AG08395 (cell line): ENCODE measurements around the gene SECTM1.
"Not testable (repeated sequence)": the region's sequence is repeated elsewhere in the genome, so short reads cannot be mapped to it uniquely, and the experiment has no call there.

Experiments
- DNase-seq: peaks from one replicate; pipeline ENCODE4 v3.0.0; 2012; ENCODE audit warnings: mixed read lengths, low spot score

SECTM1 gene

GRCh38 chr17:82347994-82348393 is 14.4 kb upstream of the SECTM1 start:
- not testable (repeated sequence) for DNase-seq

- no peak for DNase-seq
These were observed 13.1 kb upstream of the SECTM1 start for GRCh38 chr17:82346342-82347300.

GRCh38 chr17:82345151-82345976 is 11.8 kb upstream of the SECTM1 start:
- no peak for DNase-seq

GRCh38 chr17:82344175-82344907 is 10.8 kb upstream of the SECTM1 start:
- DNase-seq = no peak

GRCh38 chr17:82343560-82343959 is 10.0 kb upstream of the SECTM1 start:
- DNase-seq = no peak

GRCh38 chr17:82342361-82343079 is 9.0 kb upstream of the SECTM1 start:
- no peak for DNase-seq

- DNase-seq = no peak
These were observed 6.3 kb upstream of the SECTM1 start for GRCh38 chr17:82339634-82340580.

GRCh38 chr17:82338858-82339633 is 5.5 kb upstream of the SECTM1 start:
- DNase-seq = peak; percentile 84

GRCh38 chr17:82334622-82335394 is 1.2 kb upstream of the SECTM1 start:
- no peak for DNase-seq

GRCh38 chr17:82334204-82334621 is 647 bp upstream of the SECTM1 start:
- DNase-seq = no peak

GRCh38 chr17:82332669-82333278 is 792 bp downstream of the SECTM1 start:
- peak; percentile 50 for DNase-seq

- DNase-seq = no peak
These were observed 2.1 kb downstream of the SECTM1 start for GRCh38 chr17:82331345-82331939.

- peak; percentile 65 for DNase-seq
These were observed 3.0 kb downstream of the SECTM1 start for GRCh38 chr17:82330322-82331239.

- DNase-seq = no peak
These were observed 3.8 kb downstream of the SECTM1 start for GRCh38 chr17:82329683-82330321.

GRCh38 chr17:82328994-82329507 is 4.5 kb downstream of the SECTM1 start:
- no peak for DNase-seq
